H1 (cell line): ENCODE data around the gene RNF32.

Source experiments
- CREB1 ChIP-seq: IDR thresholded peaks from 2 replicates; pipeline ENCODE4 v1.6.1; 2012; ENCODE audit warnings: inconsistent platforms
- CTCF ChIP-seq, 3 experiments: IDR thresholded peaks; 1 replicate in 2 of 3; 2 replicates in 1 of 3; pipeline versions ENCODE4 v1.5.1 to v1.6.1; 2011; ENCODE audit warnings: low read length in 3 of 3, mild to moderate bottlenecking in 3 of 3, inconsistent platforms in 2 of 3, low read depth in 1 of 3, moderate library complexity in 1 of 3; ENCODE audit not compliant: insufficient read depth in 1 of 3; ENCODE audit errors: control extremely low read depth in 1 of 3
- PHF8 ChIP-seq: fragments of 200-600 bp; sonication (generic); conservative IDR thresholded peaks from 2 replicates; pipeline ENCODE4 v1.7.1; 2012; ENCODE audit warnings: low read depth, mild to moderate bottlenecking, inconsistent platforms, low read length, moderate library complexity
- POLR2AphosphoS5 ChIP-seq: IDR thresholded peaks from 2 replicates; pipeline ENCODE4 v1.6.1; 2011; ENCODE audit warnings: low read depth, low read length
- RXRA ChIP-seq: IDR thresholded peaks from 2 replicates; pipeline ENCODE4 v1.6.1; 2011; ENCODE audit warnings: low read depth, mild to moderate bottlenecking, low read length, moderate library complexity; ENCODE audit not compliant: insufficient read depth
- SIRT6 ChIP-seq: IDR thresholded peaks from one replicate; pipeline ENCODE4 v1.7.1; 2012; ENCODE audit warnings: low read length, inconsistent platforms
- TAF7 ChIP-seq: optimal IDR thresholded peaks from 2 replicates; pipeline ENCODE3; 2011; ENCODE audit warnings: low read depth, mild to moderate bottlenecking, inconsistent platforms, low read length, moderate library complexity, borderline replicate concordance

DNA sequence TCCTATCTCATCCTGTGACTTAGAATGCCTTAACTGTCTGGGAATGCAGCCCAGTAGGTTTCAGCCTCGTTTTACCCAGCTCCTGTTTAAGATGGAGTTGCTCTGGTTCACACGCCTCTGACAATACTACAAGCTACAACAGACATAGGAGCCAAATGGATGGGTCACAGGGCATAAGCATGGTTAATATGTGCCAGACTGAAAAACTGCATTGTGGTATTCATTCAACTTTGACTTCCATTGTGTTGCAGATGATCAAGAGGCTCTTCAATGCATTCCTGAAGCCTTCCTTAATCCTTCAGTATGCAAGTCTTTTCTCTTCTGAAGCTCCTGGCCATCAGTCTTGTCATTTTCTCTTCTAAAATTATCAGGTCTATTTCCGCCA is 20.3 kb upstream of the RNF32 start:
- TF ChIP-seq PHF8: no peak
- no peak for TF ChIP-seq SIRT6
- TF ChIP-seq CTCF (IDR thresholded peaks at IDR 0.05; ENCODE audit: control extremely low read depth in 1 of 3, insufficient read depth in 1 of 3, low read depth in 1 of 3, low read length in 3 of 3): no peak
- no peak for TF ChIP-seq TAF7
- TF ChIP-seq POLR2AphosphoS5: no peak
- TF ChIP-seq CREB1: no peak
- TF ChIP-seq RXRA: no peak
